Measurements from ENCODE around the gene RASEF.

Gene RASEF

GRCh38 chr9:83059417-83059816 lies 3.5 kb downstream of the RASEF start:
- Histone ChIP-seq H3K36me3 (ENCODE audit: control insufficient read depth, low read length) (no peaks in the 10 kb centered on the region), H3K4me3 (ENCODE audit: low read length) (no peak overlapping the region), H3K9me3 (ENCODE audit: control insufficient read depth, insufficient read depth, low read length) (no peaks in the 10 kb centered on the region), H3K79me2 (ENCODE audit: control insufficient read depth, low read length) (no peaks in the 10 kb centered on the region), H3K9me2 (replicated peaks; ENCODE audit: control insufficient read depth, low read length) (no peaks in the 10 kb centered on the region), H4K20me1 (ENCODE audit: control insufficient read depth, insufficient read depth, low read depth, low read length) (no peaks in the 10 kb centered on the region), H3K4me1 (ENCODE audit: control insufficient read depth, low read length) (no peaks in the 10 kb centered on the region), H3K4me2 (ENCODE audit: low read length) (no peak overlapping the region), H3K27ac (ENCODE audit: low read depth, low read length) (no peak overlapping the region), H3F3A (ENCODE audit: control insufficient read depth, insufficient read depth) (no peaks in the 10 kb centered on the region), H3K27me3 (ENCODE audit: control insufficient read depth, low read length) (no peaks in the 10 kb centered on the region)
- TF ChIP-seq, protein P1, sequence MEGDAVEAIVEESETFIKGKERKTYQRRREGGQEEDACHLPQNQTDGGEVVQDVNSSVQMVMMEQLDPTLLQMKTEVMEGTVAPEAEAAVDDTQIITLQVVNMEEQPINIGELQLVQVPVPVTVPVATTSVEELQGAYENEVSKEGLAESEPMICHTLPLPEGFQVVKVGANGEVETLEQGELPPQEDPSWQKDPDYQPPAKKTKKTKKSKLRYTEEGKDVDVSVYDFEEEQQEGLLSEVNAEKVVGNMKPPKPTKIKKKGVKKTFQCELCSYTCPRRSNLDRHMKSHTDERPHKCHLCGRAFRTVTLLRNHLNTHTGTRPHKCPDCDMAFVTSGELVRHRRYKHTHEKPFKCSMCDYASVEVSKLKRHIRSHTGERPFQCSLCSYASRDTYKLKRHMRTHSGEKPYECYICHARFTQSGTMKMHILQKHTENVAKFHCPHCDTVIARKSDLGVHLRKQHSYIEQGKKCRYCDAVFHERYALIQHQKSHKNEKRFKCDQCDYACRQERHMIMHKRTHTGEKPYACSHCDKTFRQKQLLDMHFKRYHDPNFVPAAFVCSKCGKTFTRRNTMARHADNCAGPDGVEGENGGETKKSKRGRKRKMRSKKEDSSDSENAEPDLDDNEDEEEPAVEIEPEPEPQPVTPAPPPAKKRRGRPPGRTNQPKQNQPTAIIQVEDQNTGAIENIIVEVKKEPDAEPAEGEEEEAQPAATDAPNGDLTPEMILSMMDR (IDR thresholded peaks at IDR 0.05; ENCODE audit: low read depth, low read length, poor library complexity, severe bottlenecking): no peak
- TF ChIP-seq EZH2phosphoT487 (IDR thresholded peaks at IDR 0.05; ENCODE audit: borderline replicate concordance, low read length): no peak

GRCh38 chr9:83056911-83057310 lies 6.0 kb downstream of the RASEF start:
- H3K9me2 ChIP-seq (replicated peaks; ENCODE audit: control insufficient read depth, low read length): no peaks in the 10 kb centered on the region
- no peaks in the 10 kb centered on the region for H3K79me2 ChIP-seq (ENCODE audit: control insufficient read depth, low read length)
- no peak for TF ChIP-seq EZH2phosphoT487 (IDR thresholded peaks at IDR 0.05; ENCODE audit: borderline replicate concordance, low read length)
- TF ChIP-seq, protein P1 (IDR thresholded peaks at IDR 0.05; ENCODE audit: low read depth, low read length, poor library complexity, severe bottlenecking): no peak
- no peaks in the 10 kb centered on the region for H3K36me3 ChIP-seq (ENCODE audit: control insufficient read depth, low read length)
- H3K4me3 ChIP-seq (ENCODE audit: low read length): no peak overlapping the region
- no peaks in the 10 kb centered on the region for H3K27me3 ChIP-seq (ENCODE audit: control insufficient read depth, low read length)
- no peak overlapping the region for H3K4me2 ChIP-seq (ENCODE audit: low read length)
- H3F3A ChIP-seq (ENCODE audit: control insufficient read depth, insufficient read depth): no peaks in the 10 kb centered on the region
- H3K9me3 ChIP-seq (ENCODE audit: control insufficient read depth, insufficient read depth, low read length): no peaks in the 10 kb centered on the region
- H3K4me1 ChIP-seq (ENCODE audit: control insufficient read depth, low read length): no peaks in the 10 kb centered on the region
- H3K27ac ChIP-seq (ENCODE audit: low read depth, low read length): no peak overlapping the region
- no peaks in the 10 kb centered on the region for H4K20me1 ChIP-seq (ENCODE audit: control insufficient read depth, insufficient read depth, low read depth, low read length)

DNA sequence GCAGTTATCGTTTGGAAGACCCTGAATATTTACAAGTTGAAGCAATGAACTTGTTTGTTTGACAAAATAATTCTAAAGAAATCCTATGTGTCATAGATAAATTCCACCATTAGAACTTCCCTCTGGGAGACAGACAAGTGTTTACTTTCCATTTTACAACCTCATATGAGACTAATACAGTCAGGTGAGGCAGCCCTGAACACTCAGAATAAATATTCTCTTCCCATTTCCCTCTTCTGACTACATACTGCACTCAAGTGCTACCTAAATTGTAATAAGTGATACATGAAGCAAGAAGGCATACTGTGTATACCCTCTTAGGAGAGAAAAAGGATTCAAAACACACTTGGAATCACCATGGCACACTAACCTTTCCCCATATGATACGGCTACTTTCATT lies 6.8 kb downstream of the RASEF start:
- Histone ChIP-seq H3K9me3 (ENCODE audit: control insufficient read depth, insufficient read depth, low read length) (no peaks in the 10 kb centered on the region), H3K27me3 (ENCODE audit: control insufficient read depth, low read length) (no peaks in the 10 kb centered on the region), H3F3A (ENCODE audit: control insufficient read depth, insufficient read depth) (no peaks in the 10 kb centered on the region), H3K79me2 (ENCODE audit: control insufficient read depth, low read length) (no peaks in the 10 kb centered on the region), H4K20me1 (ENCODE audit: control insufficient read depth, insufficient read depth, low read depth, low read length) (no peaks in the 10 kb centered on the region), H3K27ac (ENCODE audit: low read depth, low read length) (no peak overlapping the region), H3K36me3 (ENCODE audit: control insufficient read depth, low read length) (no peaks in the 10 kb centered on the region), H3K4me3 (ENCODE audit: low read length) (no peak overlapping the region), H3K4me1 (ENCODE audit: control insufficient read depth, low read length) (no peaks in the 10 kb centered on the region), H3K9me2 (replicated peaks; ENCODE audit: control insufficient read depth, low read length) (no peaks in the 10 kb centered on the region), H3K4me2 (ENCODE audit: low read length) (no peak overlapping the region)
- TF ChIP-seq, protein P1 (IDR thresholded peaks at IDR 0.05; ENCODE audit: low read depth, low read length, poor library complexity, severe bottlenecking): no peak
- TF ChIP-seq EZH2phosphoT487 (IDR thresholded peaks at IDR 0.05; ENCODE audit: borderline replicate concordance, low read length): no peak

All from DOHH2 (cell line).